H9 (cell line): ENCODE measurements around the gene EXOSC1. TPM values are rescaled to one million over a fixed set of nuclear protein-coding genes. Genes with fewer than 3 reads are reported as not detected.
A peak's percentile ranks its signal among the peaks of the same experiment; 100 is the strongest.

Experiments used
- DNase-seq: peaks from one replicate; pipeline ENCODE4 v3.0.0-alpha.2; 2017
- H2AFZ ChIP-seq: one replicate; pipeline ENCODE4 v1.6.1; 2013; ENCODE audit warnings: mild to moderate bottlenecking, low read length, control low read depth, moderate library complexity
- H2AK5ac ChIP-seq: 2 replicates; pipeline ENCODE4 v1.6.1; 2013; ENCODE audit warnings: low read length, control low read depth, mixed read lengths; ENCODE audit not compliant: insufficient read length
- H2BK120ac ChIP-seq: one replicate; pipeline ENCODE4 v1.6.1; 2013; ENCODE audit warnings: low read depth, mild to moderate bottlenecking, low read length, control low read depth, inconsistent platforms; ENCODE audit not compliant: poor library complexity, severe bottlenecking
- H2BK12ac ChIP-seq: 2 replicates; pipeline ENCODE4 v1.6.1; 2013; ENCODE audit warnings: low read length, control low read depth, mixed read lengths, low read depth; ENCODE audit not compliant: insufficient read length
- H2BK15ac ChIP-seq: 2 replicates; pipeline ENCODE4 v1.6.1; 2013; ENCODE audit warnings: low read depth, low read length, control low read depth
- H2BK20ac ChIP-seq: one replicate; pipeline ENCODE4 v1.6.1; 2013; ENCODE audit warnings: low read depth, mild to moderate bottlenecking, low read length, control low read depth, inconsistent platforms; ENCODE audit not compliant: poor library complexity, severe bottlenecking
- H2BK5ac ChIP-seq: 2 replicates; pipeline ENCODE4 v1.6.1; 2013; ENCODE audit warnings: low read length, control low read depth, mixed read lengths; ENCODE audit not compliant: insufficient read length
- H3K14ac ChIP-seq: 2 replicates; pipeline ENCODE4 v1.6.1; 2013; ENCODE audit warnings: low read length, control low read depth; ENCODE audit not compliant: insufficient read depth
- H3K18ac ChIP-seq: 2 replicates; pipeline ENCODE4 v1.6.1; 2013; ENCODE audit warnings: low read depth, mild to moderate bottlenecking, mixed read lengths, low read length, control low read depth; ENCODE audit not compliant: insufficient read length
- H3K23ac ChIP-seq: 2 replicates; pipeline ENCODE4 v1.6.1; 2013; ENCODE audit warnings: low read length, control low read depth, mixed read lengths, low read depth; ENCODE audit not compliant: insufficient read length
- H3K23me2 ChIP-seq: 2 replicates; pipeline ENCODE4 v1.6.1; 2013; ENCODE audit warnings: low read depth, mild to moderate bottlenecking, mixed read lengths, low read length, control low read depth; ENCODE audit not compliant: insufficient read length, poor library complexity, severe bottlenecking
- H3K27ac ChIP-seq: 2 replicates; pipeline ENCODE4 v1.5.1; 2013; ENCODE audit warnings: low read length, control low read depth, mixed read lengths, low read depth; ENCODE audit not compliant: insufficient read length
- H3K27me3 ChIP-seq: 2 replicates; pipeline ENCODE4 v1.6.1; 2013; ENCODE audit warnings: low read length, control low read depth, inconsistent platforms; ENCODE audit not compliant: insufficient read depth
- H3K4ac ChIP-seq: 2 replicates; pipeline ENCODE4 v1.6.1; 2013; ENCODE audit warnings: low read depth, mild to moderate bottlenecking, control low read depth, inconsistent platforms, low read length, moderate library complexity
- H3K4me1 ChIP-seq: 2 replicates; pipeline ENCODE4 v1.6.1; 2013; ENCODE audit warnings: low read length, control low read depth, inconsistent platforms; ENCODE audit not compliant: insufficient read depth
- H3K4me2 ChIP-seq: 2 replicates; pipeline ENCODE4 v1.6.1; 2013; ENCODE audit warnings: low read length, control low read depth, mixed read lengths; ENCODE audit not compliant: insufficient read length, insufficient read depth
- H3K56ac ChIP-seq: 2 replicates; pipeline ENCODE4 v1.6.1; 2013; ENCODE audit warnings: low read depth, mild to moderate bottlenecking, mixed read lengths, low read length, control low read depth; ENCODE audit not compliant: insufficient read length
- H3K79me1 ChIP-seq: 2 replicates; pipeline ENCODE4 v1.6.1; 2013; ENCODE audit warnings: low read depth, mild to moderate bottlenecking, moderate library complexity, low read length, control low read depth, inconsistent platforms; ENCODE audit not compliant: insufficient read depth, poor library complexity, severe bottlenecking
- H3K79me2 ChIP-seq: 2 replicates; pipeline ENCODE4 v1.6.1; 2013; ENCODE audit warnings: low read length, control low read depth, inconsistent platforms; ENCODE audit not compliant: insufficient read depth
- H3K9ac ChIP-seq: 2 replicates; pipeline ENCODE4 v1.6.1; 2013; ENCODE audit warnings: low read length, control low read depth, mixed read lengths; ENCODE audit not compliant: insufficient read length; ENCODE audit errors: extremely low read depth
- H3K9me3 ChIP-seq: one replicate; pipeline ENCODE4 v1.6.1; 2013; ENCODE audit warnings: low read depth, low read length, inconsistent platforms; ENCODE audit not compliant: control insufficient read depth
- H3T11ph ChIP-seq: one replicate; pipeline ENCODE4 v1.6.1; 2013; ENCODE audit warnings: mild to moderate bottlenecking, low read length, control low read depth, inconsistent platforms
- H4K20me1 ChIP-seq: one replicate; pipeline ENCODE4 v1.6.1; 2013; ENCODE audit not compliant: control insufficient read depth, insufficient read length, insufficient read depth
- H4K5ac ChIP-seq: 2 replicates; pipeline ENCODE4 v1.6.1; 2013; ENCODE audit warnings: low read depth, mild to moderate bottlenecking, mixed read lengths, low read length, control low read depth; ENCODE audit not compliant: insufficient read length
- H4K8ac ChIP-seq: replicated peaks from 2 replicates; pipeline ENCODE4 v1.6.1; 2013; ENCODE audit warnings: low read length, control low read depth, mixed read lengths, low read depth; ENCODE audit not compliant: insufficient read length
- H4K91ac ChIP-seq: 2 replicates; pipeline ENCODE4 v1.6.1; 2013; ENCODE audit warnings: low read depth, mild to moderate bottlenecking, moderate library complexity, mixed read lengths, low read length, control low read depth; ENCODE audit not compliant: insufficient read length
- H3K27ac Mint-ChIP-seq, 3 experiments: 2 replicates in 2 of 3; 3 replicates in 1 of 3; pipeline ENCODE4 v1.8.0; 2020 to 2021; ENCODE audit warnings: mixed read lengths in 3 of 3, mild to moderate bottlenecking in 1 of 3, moderate library complexity in 1 of 3
- H3K27me3 Mint-ChIP-seq: 2 replicates; pipeline ENCODE4 v1.8.0; 2021; ENCODE audit warnings: low read depth, mild to moderate bottlenecking, moderate library complexity, mixed read lengths
- H3K36me3 Mint-ChIP-seq, 3 experiments: 2 replicates in 2 of 3; 3 replicates in 1 of 3; pipeline ENCODE4 v1.8.0; 2020 to 2021; ENCODE audit warnings: low read depth in 3 of 3, mixed read lengths in 3 of 3; ENCODE audit not compliant: insufficient read depth in 1 of 3
- H3K4me1 Mint-ChIP-seq, 2 experiments: 2 replicates each; pipeline ENCODE4 v1.8.0; 2020; ENCODE audit warnings: mixed read lengths in 2 of 2
- H3K4me3 Mint-ChIP-seq, 2 experiments: 2 replicates in 1 of 2; 3 replicates in 1 of 2; pipeline ENCODE4 v1.8.0; 2020 to 2021; ENCODE audit warnings: mild to moderate bottlenecking in 2 of 2, mixed read lengths in 2 of 2, moderate library complexity in 1 of 2
- H3K9me3 Mint-ChIP-seq, 2 experiments: 2 replicates in 1 of 2; 3 replicates in 1 of 2; pipeline ENCODE4 v1.8.0; 2020; ENCODE audit warnings: mild to moderate bottlenecking in 2 of 2, mixed read lengths in 2 of 2, moderate library complexity in 1 of 2
- CTCF ChIP-seq: fragments of 200-600 bp; sonication (generic); conservative IDR thresholded peaks from 3 replicates; pipeline ENCODE4 v1.8.0; 2021; ENCODE audit warnings: antibody characterized with exemption, mild to moderate bottlenecking
- whole genome bisulfite sequencing: extraction: QIAGEN DNeasy Blood & Tissue Kit; methylation state at CpG from one replicate; pipeline ENCODE4 v1.1.7; 2013; ENCODE audit warnings: missing lambda C conversion rate, low lambda C conversion rate, mixed read lengths; ENCODE audit not compliant: insufficient read length; ENCODE audit errors: extremely low coverage; 5-methylcytosine and 5-hydroxymethylcytosine counted together
- total RNA-seq: library from RNA; stranded (reverse); gene quantifications from 2 replicates; pipeline ENCODE4 v1.2.1, GENCODE V29; 2021

The EXOSC1 gene
- total RNA-seq, 1 experiment from 2014 or later, result 66.4 TPM

GRCh38 chr10:97406064-97406463 lies 39.7 kb downstream of the EXOSC1 start:
- no peak overlapping the region for H3K23ac ChIP-seq
- no peak overlapping the region for H2BK15ac ChIP-seq
- Mint-ChIP-seq H3K4me3 (no peak overlapping the region), H3K4me1 (peaks cover 2 to 5% of the 10 kb centered on the region in 2 experiments; a peak in 3 of 4 replicates), H3K27me3 (no peaks in the 10 kb centered on the region), H3K27ac (peak overlapping the region in 1 of 3 experiments; percentile 35; a peak in 2 of 7 replicates), H3K36me3 (no peaks in the 10 kb centered on the region), H3K9me3 (no peaks in the 10 kb centered on the region)
- no peak overlapping the region for H3K4me2 ChIP-seq
- no peaks in the 10 kb centered on the region for H3K4me1 ChIP-seq
- H2BK20ac ChIP-seq, result no peak overlapping the region
- H2BK5ac ChIP-seq, result no peak overlapping the region
- H3K9me3 ChIP-seq, result no peaks in the 10 kb centered on the region
- no peak for DNase-seq
- H4K8ac ChIP-seq, result no peak overlapping the region
- peaks cover 3% of the 10 kb centered on the region for H3K23me2 ChIP-seq
- no peak for TF ChIP-seq CTCF
- H3K27me3 ChIP-seq, result no peaks in the 10 kb centered on the region
- H4K20me1 ChIP-seq, result no peaks in the 10 kb centered on the region
- H3K4ac ChIP-seq, result no peak overlapping the region
- H3K9ac ChIP-seq, result no peak overlapping the region
- no peak overlapping the region for H2AFZ ChIP-seq
- no peak overlapping the region for H4K91ac ChIP-seq
- H3K18ac ChIP-seq, result no peak overlapping the region
- no CpG with 5 or more reads among the region's 3 CpGs for WGBS
- H2AK5ac ChIP-seq, result no peak overlapping the region
- H3K56ac ChIP-seq, result no peak overlapping the region
- H3K79me2 ChIP-seq, result no peaks in the 10 kb centered on the region
- no peak overlapping the region for H3K14ac ChIP-seq
- H3K79me1 ChIP-seq, result no peaks in the 10 kb centered on the region
- no peak overlapping the region for H3K27ac ChIP-seq
- no peak overlapping the region for H4K5ac ChIP-seq
- H2BK12ac ChIP-seq, result no peak overlapping the region
- H2BK120ac ChIP-seq, result no peak overlapping the region
- H3T11ph ChIP-seq, result no peak overlapping the region
